Endothelial cell of umbilical vein (primary cell): ENCODE results near the gene BDKRB2. TPM values are rescaled to one million over a fixed set of nuclear protein-coding genes. Genes with fewer than 3 reads are reported as not detected.

Experiments
- BruUV-seq: library from RNA; stranded (reverse); fragments of 400-500 nt; replicated peaks from 2 replicates; lab custom pipeline; 2021; lab: Mats Ljungman, UMichigan
- CTCF ChIA-PET: fragments of 300-600, 350-600 bp; sonication (Branson Sonifier 250); formaldehyde crosslinking; loops from one replicate; lab custom pipeline; 2021; ENCODE audit warnings: antibody characterized with exemption, inconsistent platforms; lab: Charles Lee
- POLR2A ChIA-PET: fragments of 300-600, 350-600 bp; sonication (Branson Sonifier 250); formaldehyde crosslinking; loops from one replicate; lab custom pipeline; 2021; ENCODE audit warnings: antibody characterized with exemption, inconsistent platforms; lab: Charles Lee
- DNase-seq: peaks from one replicate; pipeline ENCODE4 v3.0.0-alpha.2; 2011; ENCODE audit warnings: low read depth, low spot score
- FAIRE-seq: peaks from 2 replicates; lab custom pipeline; 2011; peaks lifted over from hg19 to GRCh38; lab: Jason Lieb, UNC
- H2AFZ ChIP-seq: 2 replicates; pipeline ENCODE4 v1.6.0; 2012; ENCODE audit warnings: low read depth, low read length, control low read depth, inconsistent platforms
- H3K27ac ChIP-seq: 2 replicates; pipeline ENCODE4 v1.5.1; 2011; ENCODE audit warnings: low read depth, mild to moderate bottlenecking, control low read depth, low read length, moderate library complexity; ENCODE audit not compliant: insufficient read depth
- H3K27me3 ChIP-seq, 2 experiments: 2 replicates each; pipeline versions ENCODE4 v1.6.0 to v1.6.1; 2011; ENCODE audit warnings: low read length in 2 of 2, mixed read lengths in 1 of 2; ENCODE audit not compliant: control insufficient read depth in 2 of 2, insufficient read depth in 2 of 2
- H3K36me3 ChIP-seq, 2 experiments: 2 replicates in 1 of 2; 3 replicates in 1 of 2; pipeline ENCODE4 v1.5.1; 2011; ENCODE audit warnings: low read length in 2 of 2, mild to moderate bottlenecking in 1 of 2, moderate library complexity in 1 of 2; ENCODE audit not compliant: control insufficient read depth in 2 of 2, insufficient read depth in 2 of 2; ENCODE audit errors: extremely low read depth in 1 of 2
- H3K4me1 ChIP-seq: 3 replicates; pipeline ENCODE4 v1.5.1; 2011; ENCODE audit warnings: mild to moderate bottlenecking, low read length; ENCODE audit not compliant: control insufficient read depth, insufficient read depth; ENCODE audit errors: extremely low read depth
- H3K4me2 ChIP-seq: 2 replicates; pipeline ENCODE4 v1.6.1; 2011; ENCODE audit warnings: low read length, control low read depth, mixed read lengths; ENCODE audit not compliant: insufficient read depth
- H3K4me3 ChIP-seq, 3 experiments: fragments of 200-600 bp in 1 of 3; sonication (generic), shearing (Covaris generic) in 1 of 3; replicated peaks in 1 of 3; 2 replicates each; pipeline ENCODE4 v1.5.1; 2011 to 2016; ENCODE audit warnings: control low read depth in 3 of 3, low read length in 3 of 3, mild to moderate bottlenecking in 2 of 3, inconsistent platforms in 1 of 3, low read depth in 1 of 3, moderate library complexity in 1 of 3; ENCODE audit not compliant: insufficient read depth in 1 of 3
- H3K79me2 ChIP-seq: 2 replicates; pipeline ENCODE4 v1.6.0; 2012; ENCODE audit warnings: low read length, inconsistent platforms; ENCODE audit not compliant: control insufficient read depth, insufficient read depth
- H3K9ac ChIP-seq: replicated peaks from 2 replicates; pipeline ENCODE3; 2011; ENCODE audit warnings: low read length, control low read depth; ENCODE audit not compliant: insufficient read depth; ENCODE audit errors: extremely low read depth
- H3K9me1 ChIP-seq: replicated peaks from 3 replicates; pipeline ENCODE4 v1.6.0; 2011; ENCODE audit warnings: mild to moderate bottlenecking, low read length; ENCODE audit not compliant: control insufficient read depth, insufficient read depth; ENCODE audit errors: extremely low read depth
- H3K9me3 ChIP-seq: replicated peaks from 2 replicates; pipeline ENCODE4 v1.5.1; 2012; ENCODE audit warnings: low read length, inconsistent platforms; ENCODE audit not compliant: control insufficient read depth, insufficient read depth
- H4K20me1 ChIP-seq: replicated peaks from 2 replicates; pipeline ENCODE3; 2011; ENCODE audit warnings: mild to moderate bottlenecking, low read length; ENCODE audit not compliant: control insufficient read depth, insufficient read depth; ENCODE audit errors: extremely low read depth
- EZH2 ChIP-seq: IDR thresholded peaks from 2 replicates; pipeline ENCODE4 v1.6.1; 2012; ENCODE audit warnings: borderline replicate concordance, low read depth, mild to moderate bottlenecking, moderate library complexity, low read length, inconsistent platforms; ENCODE audit not compliant: severe bottlenecking
- FOS ChIP-seq: IDR thresholded peaks from 2 replicates; pipeline ENCODE4 v1.6.1; 2011; ENCODE audit warnings: mild to moderate bottlenecking, low read length, moderate library complexity, borderline replicate concordance; ENCODE audit not compliant: insufficient read depth
- GATA2 ChIP-seq: IDR thresholded peaks from 2 replicates; pipeline ENCODE4 v1.7.0; 2011; ENCODE audit warnings: low read depth, mild to moderate bottlenecking, moderate library complexity, mixed read lengths, low read length; ENCODE audit not compliant: insufficient read length, insufficient read depth
- JUN ChIP-seq: IDR thresholded peaks from 2 replicates; pipeline ENCODE4 v1.6.1; 2011; ENCODE audit warnings: borderline replicate concordance, low read depth; ENCODE audit not compliant: insufficient read length, insufficient read depth
- MYC ChIP-seq: IDR thresholded peaks from one replicate; pipeline ENCODE4 v1.6.1; 2011; ENCODE audit warnings: mild to moderate bottlenecking, low read depth, low read length
- POLR2A ChIP-seq: IDR thresholded peaks from 2 replicates; pipeline ENCODE4 v1.6.1; 2012; ENCODE audit warnings: low read depth, mild to moderate bottlenecking, control low read depth, low read length
- POLR2AphosphoS5 ChIP-seq: IDR thresholded peaks from 2 replicates; pipeline ENCODE4 v1.6.1; 2012; ENCODE audit warnings: low read depth, mild to moderate bottlenecking, control low read depth, low read length, moderate library complexity; ENCODE audit not compliant: insufficient read depth
- dilution Hi-C: fragments of 300-500 bp; cut with MboI; formaldehyde crosslinking; loops from one replicate; pipeline ENCODE4 v1.15.0; 2019; ENCODE audit warnings: low sequenced_read_pairs; ENCODE audit not compliant: extremely low pct_ligation_motif_present
- intact Hi-C: fragments of 100-400 bp; cut with micrococcal nuclease; formaldehyde crosslinking; loops from one replicate; pipeline ENCODE4 v1.10.0; 2022
- polyA plus RNA-seq, 4 experiments: library from polyadenylated mRNA; depleted of rRNA in 3 of 4; stranded (reverse) in 3 of 4; unstranded in 1 of 4; fragments of >200 nt; gene quantifications; 2 replicates each; pipeline versions ENCODE4 v1.2.1 to v1.2.3, GENCODE V29; 2011 to 2012; ENCODE audit warnings: missing spikeins in 1 of 4
- total RNA-seq: library from RNA; stranded (reverse); gene quantifications from 2 replicates; pipeline ENCODE4 v1.2.3, GENCODE V29; 2021
- TF ChIP-seq, protein P1 (sequence below): IDR thresholded peaks from 2 replicates; pipeline ENCODE4 v1.6.1; 2011; ENCODE audit not compliant: insufficient read depth, insufficient read length
- TF ChIP-seq, protein P2 (sequence below), 2 donors: IDR thresholded peaks; 1 replicate in 1 of 2; 2 replicates in 1 of 2; pipeline ENCODE4 v1.5.1; 2011; ENCODE audit warnings: low read length in 2 of 2, mild to moderate bottlenecking in 2 of 2, moderate library complexity in 2 of 2, control low read depth in 1 of 2, inconsistent platforms in 1 of 2, low read depth in 1 of 2; ENCODE audit not compliant: insufficient read depth in 1 of 2; ENCODE audit errors: extremely low read depth in 1 of 2

The BDKRB2 gene
- total and polyA plus RNA-seq, 2 donors (not counting 3 experiments of a cell fraction or from before 2014, with no cell fraction given), result 0.22 to 0.77 TPM

DNA sequence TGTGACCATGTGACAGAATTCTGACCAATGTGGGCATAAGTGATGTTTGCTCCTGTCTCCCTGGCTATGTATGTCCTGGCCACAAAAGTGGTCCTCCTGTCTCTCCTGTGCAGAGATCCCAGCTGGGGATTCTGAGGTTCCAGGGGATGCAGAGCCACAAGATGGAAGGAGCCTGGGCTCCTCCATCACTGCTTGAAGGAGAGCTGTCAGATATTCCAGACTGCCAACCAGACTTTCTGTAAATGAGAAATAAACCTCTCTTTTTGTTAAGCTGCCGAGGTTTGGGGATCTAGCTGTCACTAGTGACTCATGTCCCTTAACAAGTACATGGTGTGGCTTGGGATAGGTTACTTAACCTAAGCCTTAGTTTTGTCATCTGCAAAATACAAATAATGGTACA lies 73.3 kb downstream of the BDKRB2 start:
- Histone ChIP-seq H3K9me3 (no peaks in the 10 kb centered on the region), H3K36me3 (no peaks in the 10 kb centered on the region), H3K4me3 (no peak overlapping the region), H3K27ac (no peak overlapping the region), H3K4me2 (no peak overlapping the region), H3K27me3 (no peaks in the 10 kb centered on the region), H4K20me1 (no peaks in the 10 kb centered on the region), H3K79me2 (no peaks in the 10 kb centered on the region), H2AFZ (no peak overlapping the region), H3K9me1 (no peaks in the 10 kb centered on the region), H3K4me1 (no peaks in the 10 kb centered on the region), H3K9ac (no peak overlapping the region)
- no peak for TF ChIP-seq POLR2AphosphoS5
- intact Hi-C loops (no loop called here), dilution Hi-C loops (no loop called here)
- no peak for DNase-seq
- no TSS peak for BruUV-seq
- POLR2A ChIA-PET, result no interaction called here
- CTCF ChIA-PET, result interaction anchor here (1.0 to 1.2 kb wide), 2 partner anchors 146 to 177 kb away, joined by 3 read pairs; no protein-coding TSS in a partner anchor
- no peak for FAIRE-seq

DNA sequence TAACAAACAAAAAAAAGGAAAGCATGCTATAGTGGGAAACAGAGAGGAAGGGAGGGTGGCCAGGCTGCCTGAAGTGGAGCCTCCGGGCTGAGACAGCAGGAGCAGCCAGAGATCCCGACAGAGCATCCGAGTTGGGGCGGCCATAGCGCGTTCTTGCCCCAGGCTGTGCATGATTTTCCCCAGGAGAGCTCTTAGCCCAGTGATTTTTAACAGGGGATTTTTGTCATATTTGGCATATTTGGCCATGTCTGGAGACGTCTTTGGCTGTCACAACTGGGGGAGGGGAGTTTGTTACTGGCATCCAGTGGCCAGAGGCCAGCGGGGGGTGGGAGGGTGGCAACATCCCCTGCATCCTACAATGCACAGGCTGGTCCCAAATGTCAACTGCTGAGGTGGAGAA lies 74.9 kb downstream of the BDKRB2 start:
- Histone ChIP-seq H3K4me1 (no peaks in the 10 kb centered on the region), H2AFZ (no peak overlapping the region), H3K4me3 (no peak overlapping the region), H3K4me2 (no peak overlapping the region), H3K36me3 (no peaks in the 10 kb centered on the region), H3K9me3 (no peaks in the 10 kb centered on the region), H3K9ac (no peak overlapping the region), H4K20me1 (no peaks in the 10 kb centered on the region), H3K27ac (no peak overlapping the region), H3K9me1 (no peaks in the 10 kb centered on the region), H3K27me3 (no peaks in the 10 kb centered on the region), H3K79me2 (no peaks in the 10 kb centered on the region)
- no peak for TF ChIP-seq POLR2AphosphoS5
- TF ChIP-seq POLR2A, result no peak
- TF ChIP-seq, protein P1, sequence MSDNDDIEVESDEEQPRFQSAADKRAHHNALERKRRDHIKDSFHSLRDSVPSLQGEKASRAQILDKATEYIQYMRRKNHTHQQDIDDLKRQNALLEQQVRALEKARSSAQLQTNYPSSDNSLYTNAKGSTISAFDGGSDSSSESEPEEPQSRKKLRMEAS, result no peak
- TF ChIP-seq JUN, result no peak
- TF ChIP-seq FOS, result no peak
- TF ChIP-seq, protein P2, sequence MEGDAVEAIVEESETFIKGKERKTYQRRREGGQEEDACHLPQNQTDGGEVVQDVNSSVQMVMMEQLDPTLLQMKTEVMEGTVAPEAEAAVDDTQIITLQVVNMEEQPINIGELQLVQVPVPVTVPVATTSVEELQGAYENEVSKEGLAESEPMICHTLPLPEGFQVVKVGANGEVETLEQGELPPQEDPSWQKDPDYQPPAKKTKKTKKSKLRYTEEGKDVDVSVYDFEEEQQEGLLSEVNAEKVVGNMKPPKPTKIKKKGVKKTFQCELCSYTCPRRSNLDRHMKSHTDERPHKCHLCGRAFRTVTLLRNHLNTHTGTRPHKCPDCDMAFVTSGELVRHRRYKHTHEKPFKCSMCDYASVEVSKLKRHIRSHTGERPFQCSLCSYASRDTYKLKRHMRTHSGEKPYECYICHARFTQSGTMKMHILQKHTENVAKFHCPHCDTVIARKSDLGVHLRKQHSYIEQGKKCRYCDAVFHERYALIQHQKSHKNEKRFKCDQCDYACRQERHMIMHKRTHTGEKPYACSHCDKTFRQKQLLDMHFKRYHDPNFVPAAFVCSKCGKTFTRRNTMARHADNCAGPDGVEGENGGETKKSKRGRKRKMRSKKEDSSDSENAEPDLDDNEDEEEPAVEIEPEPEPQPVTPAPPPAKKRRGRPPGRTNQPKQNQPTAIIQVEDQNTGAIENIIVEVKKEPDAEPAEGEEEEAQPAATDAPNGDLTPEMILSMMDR (IDR thresholded peaks at IDR 0.05; ENCODE audit: extremely low read depth in 1 of 2, insufficient read depth in 1 of 2, low read depth in 1 of 2, low read length in 2 of 2), result no peak
- no peak for TF ChIP-seq EZH2
- no peak for TF ChIP-seq MYC
- TF ChIP-seq GATA2, result no peak
- DNase-seq (no peak), FAIRE-seq (no peak)
- BruUV-seq, result no TSS peak
- ChIA-PET CTCF (interaction anchor here (1.0 kb wide), 1 partner anchor 179 kb away, joined by 3 read pairs; no protein-coding TSS in a partner anchor), POLR2A (no interaction called here)
- dilution Hi-C loops, result no loop called here
- intact Hi-C loops, result no loop called here
